K562 (cell line): ENCODE data around the gene DBNDD1. TPM values are rescaled to one million over a fixed set of nuclear protein-coding genes. Genes with fewer than 3 reads are reported as not detected.

ENCODE experiments used
- CREBBP ChIP-seq: IDR thresholded peaks from one replicate; pipeline ENCODE4 v1.6.1; 2012; ENCODE audit warnings: low read depth, mild to moderate bottlenecking, control low read depth, inconsistent platforms, low read length
- FOSL1 ChIP-seq: fragments of 200-800 bp; sonication (Bioruptor generic); conservative IDR thresholded peaks from 2 replicates; pipeline ENCODE4 v1.6.1; 2016; ENCODE audit warnings: missing genetic modification characterization, missing compliant biosample characterization
- GTF2E2 ChIP-seq: fragments of 200-800 bp; sonication (Bioruptor generic); IDR thresholded peaks from 2 replicates; pipeline ENCODE4 v1.6.1; 2016; ENCODE audit warnings: missing genetic modification characterization, missing compliant biosample characterization
- HDGF ChIP-seq: fragments of 450-650 bp; IDR thresholded peaks from 2 replicates; pipeline ENCODE4 v1.6.1; 2016
- LEF1 ChIP-seq: fragments of 450-650 bp; IDR thresholded peaks from 2 replicates; pipeline ENCODE4 v1.6.1; 2016; ENCODE audit warnings: mild to moderate bottlenecking
- MXI1 ChIP-seq: IDR thresholded peaks from 2 replicates; pipeline ENCODE4 v1.6.1; 2011; ENCODE audit warnings: low read depth, mild to moderate bottlenecking, improper control_type of control experiment, low read length
- NBN ChIP-seq: fragments of 450-650 bp; IDR thresholded peaks from 2 replicates; pipeline ENCODE4 v1.6.1; 2016; ENCODE audit warnings: low read depth, mild to moderate bottlenecking
- NR1H2 ChIP-seq: sonication (generic); formaldehyde crosslinking; IDR thresholded peaks from 2 replicates; pipeline ENCODE4 v1.4.0; 2020; ENCODE audit warnings: mild to moderate bottlenecking, missing genetic modification reagents
- POLR2AphosphoS2 ChIP-seq: IDR thresholded peaks from 2 replicates; pipeline ENCODE4 v1.6.1; 2012; ENCODE audit warnings: low read length, improper control_type of control experiment
- POLR2AphosphoS5 ChIP-seq: IDR thresholded peaks from 2 replicates; pipeline ENCODE4 v1.6.1; 2011; ENCODE audit warnings: mild to moderate bottlenecking, low read depth, low read length, moderate library complexity; ENCODE audit not compliant: control insufficient read depth, insufficient read depth
- POLR2B ChIP-seq: fragments of 450-650 bp; IDR thresholded peaks from 2 replicates; pipeline ENCODE4 v1.6.1; 2018; ENCODE audit warnings: low read depth; ENCODE audit not compliant: partially characterized antibody
- RB1 ChIP-seq: fragments of 450-650 bp; IDR thresholded peaks from 2 replicates; pipeline ENCODE4 v1.6.1; 2017; ENCODE audit warnings: low read depth, mild to moderate bottlenecking
- TEAD1 ChIP-seq, 2 experiments: fragments of 450-650 bp in 1 of 2; sonication (generic) in 1 of 2; formaldehyde crosslinking; IDR thresholded peaks; 2 replicates each; pipeline versions ENCODE4 v1.4.0 to v1.8.0; 2020 to 2022; ENCODE audit warnings: mild to moderate bottlenecking in 2 of 2, missing genetic modification reagents in 1 of 2
- TEAD4 ChIP-seq, 2 experiments: sonication (generic) in 1 of 2; formaldehyde crosslinking in 1 of 2; IDR thresholded peaks; 2 replicates each; pipeline versions ENCODE4 v1.6.1 to v1.8.0; 2012 to 2022; ENCODE audit warnings: borderline replicate concordance in 1 of 2, inconsistent platforms in 1 of 2, low read length in 1 of 2, mild to moderate bottlenecking in 1 of 2, missing genetic modification reagents in 1 of 2
- ZFP1 ChIP-seq: fragments of 450-650 bp; formaldehyde crosslinking; IDR thresholded peaks from 2 replicates; pipeline ENCODE4 v1.4.0; 2020; ENCODE audit warnings: mild to moderate bottlenecking, mixed read lengths
- ZKSCAN3 ChIP-seq: fragments of 250-450 bp; sonication (Bioruptor Pico); IDR thresholded peaks from 2 replicates; pipeline ENCODE4 v1.4.0; 2020
- ZNF76 ChIP-seq: fragments of 250-450 bp; sonication (Bioruptor Pico); IDR thresholded peaks from 2 replicates; pipeline ENCODE4 v1.4.0; 2020; ENCODE audit warnings: mild to moderate bottlenecking, moderate library complexity, borderline replicate concordance
- polyA plus RNA-seq, 8 experiments: library from polyadenylated mRNA; depleted of rRNA in 4 of 8; stranded (reverse) in 5 of 8; unstranded in 3 of 8; fragments of >200 nt; fragmentation: Nextera tagmentation in 2 of 8; fragmentation: Illumina TruSeq in 1 of 8; extraction: Ambion mirVana in 2 of 8; extraction: Trizol in 1 of 8; gene quantifications; 2 replicates each; pipeline versions ENCODE4 v1.2.1 to v1.2.3, GENCODE V29; 2011 to 2014; ENCODE audit warnings: inconsistent platforms in 1 of 8, missing spikeins in 1 of 8
- total RNA-seq, 7 experiments: library from RNA; depleted of rRNA in 6 of 7; stranded (reverse); fragments of >200 nt in 6 of 7; fragmentation: Illumina TruSeq in 2 of 7; extraction: Trizol in 2 of 7; gene quantifications; 2 replicates each; pipeline versions ENCODE4 v1.2.1 to v1.2.3, GENCODE V29; 2011 to 2021; ENCODE audit warnings: low replicate concordance in 1 of 7
- TF ChIP-seq, protein P1 (sequence below), 2 experiments: IDR thresholded peaks; 2 replicates each; pipeline ENCODE4 v1.6.1; 2012; ENCODE audit warnings: improper control_type of control experiment in 2 of 2, low read depth in 2 of 2, low read length in 2 of 2, borderline replicate concordance in 1 of 2
- TF ChIP-seq, protein P2 (sequence below): fragments of 450-650 bp; formaldehyde crosslinking; IDR thresholded peaks from 2 replicates; pipeline ENCODE4 v1.4.0; 2022; ENCODE audit warnings: missing genetic modification characterization
- TF ChIP-seq, protein P3 (sequence below): fragments of 450-650 bp; IDR thresholded peaks from 2 replicates; pipeline ENCODE4 v1.6.1; 2016; ENCODE audit warnings: low read depth, mild to moderate bottlenecking, moderate library complexity
- TF ChIP-seq, protein P4 (sequence below), 3 experiments: fragments of 200-800 bp in 1 of 3; sonication (Bioruptor generic) in 1 of 3; sonication (generic) in 1 of 3; formaldehyde crosslinking in 1 of 3; IDR thresholded peaks; 2 replicates each; pipeline versions ENCODE4 v1.6.1 to v1.8.0; 2016 to 2022; ENCODE audit warnings: mild to moderate bottlenecking in 2 of 3, missing compliant biosample characterization in 2 of 3, missing genetic modification characterization in 2 of 3, missing genetic modification reagents in 1 of 3

The DBNDD1 gene
- total and polyA plus RNA-seq, 9 of the 15 experiments (the other 6 are each of a cell fraction or from before 2014, with no cell fraction given): 0.55 to 13.0 (median 5.8) TPM

DNA sequence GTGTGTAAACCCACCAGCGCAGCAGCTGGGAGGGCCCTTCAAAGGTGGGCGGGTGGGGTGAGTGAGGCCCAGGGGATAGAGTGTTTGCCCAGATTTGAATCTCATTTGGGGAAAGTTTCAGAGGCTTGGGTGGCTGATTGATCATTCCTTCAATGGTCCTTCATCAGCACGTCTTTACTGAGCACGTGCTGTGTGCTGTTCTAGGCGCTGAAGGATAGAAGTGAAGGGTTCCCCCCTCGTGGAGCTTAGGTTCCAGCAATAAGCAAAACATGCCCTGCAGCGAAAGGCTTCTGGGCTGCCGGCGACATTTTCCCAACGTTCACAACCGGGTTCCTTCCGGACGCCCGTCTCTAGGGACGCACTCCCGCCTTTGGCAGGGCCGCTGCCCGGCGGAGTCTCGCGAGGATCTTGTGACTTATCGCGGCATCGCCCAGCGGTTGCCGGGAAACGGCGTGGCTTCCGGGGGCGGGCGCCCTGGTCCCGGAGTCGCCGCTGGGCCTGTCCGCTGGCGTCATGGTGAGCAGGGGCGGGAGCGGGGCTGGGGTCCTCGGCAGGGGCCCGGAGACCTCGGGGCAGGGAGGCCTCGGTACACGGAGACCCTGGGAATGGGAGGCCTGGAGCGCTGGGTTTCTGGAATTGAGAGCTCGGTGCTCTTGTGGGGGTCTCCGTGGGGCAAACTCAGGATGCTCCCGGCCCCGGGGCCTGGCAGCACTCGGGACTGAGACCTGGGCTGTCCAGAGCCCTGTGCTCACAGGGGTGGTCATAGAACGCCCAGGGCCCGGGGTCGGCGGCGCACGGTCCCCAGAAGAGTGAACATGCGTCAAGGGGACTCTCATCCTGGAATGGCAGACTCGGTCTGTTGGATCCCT lies 3.2 kb upstream of the DBNDD1 start (continued):
- 0 out of 2 replicates have a peak, but pooled peaks have one; percentile 24 for TF ChIP-seq TEAD4 (IDR thresholded peaks at IDR 0.05; ENCODE audit: low read length)
- no peak for TF ChIP-seq TEAD4 (CRISPR knock-in tag; IDR thresholded peaks at IDR 0.05; ENCODE audit: borderline replicate concordance)
- no peak for TF ChIP-seq ZNF76 (CRISPR knock-in tag)
- TF ChIP-seq, protein P1, sequence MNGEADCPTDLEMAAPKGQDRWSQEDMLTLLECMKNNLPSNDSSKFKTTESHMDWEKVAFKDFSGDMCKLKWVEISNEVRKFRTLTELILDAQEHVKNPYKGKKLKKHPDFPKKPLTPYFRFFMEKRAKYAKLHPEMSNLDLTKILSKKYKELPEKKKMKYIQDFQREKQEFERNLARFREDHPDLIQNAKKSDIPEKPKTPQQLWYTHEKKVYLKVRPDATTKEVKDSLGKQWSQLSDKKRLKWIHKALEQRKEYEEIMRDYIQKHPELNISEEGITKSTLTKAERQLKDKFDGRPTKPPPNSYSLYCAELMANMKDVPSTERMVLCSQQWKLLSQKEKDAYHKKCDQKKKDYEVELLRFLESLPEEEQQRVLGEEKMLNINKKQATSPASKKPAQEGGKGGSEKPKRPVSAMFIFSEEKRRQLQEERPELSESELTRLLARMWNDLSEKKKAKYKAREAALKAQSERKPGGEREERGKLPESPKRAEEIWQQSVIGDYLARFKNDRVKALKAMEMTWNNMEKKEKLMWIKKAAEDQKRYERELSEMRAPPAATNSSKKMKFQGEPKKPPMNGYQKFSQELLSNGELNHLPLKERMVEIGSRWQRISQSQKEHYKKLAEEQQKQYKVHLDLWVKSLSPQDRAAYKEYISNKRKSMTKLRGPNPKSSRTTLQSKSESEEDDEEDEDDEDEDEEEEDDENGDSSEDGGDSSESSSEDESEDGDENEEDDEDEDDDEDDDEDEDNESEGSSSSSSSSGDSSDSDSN (IDR thresholded peaks at IDR 0.05; ENCODE audit: borderline replicate concordance in 1 of 2, low read depth in 2 of 2, low read length in 2 of 2): no peak
- TF ChIP-seq LEF1: no peak
- TF ChIP-seq POLR2AphosphoS2: 0 out of 2 replicates have a peak, but pooled peaks have one; percentile 42
- TF ChIP-seq ZKSCAN3: no peak
- no peak for TF ChIP-seq NBN
- TF ChIP-seq, protein P2, sequence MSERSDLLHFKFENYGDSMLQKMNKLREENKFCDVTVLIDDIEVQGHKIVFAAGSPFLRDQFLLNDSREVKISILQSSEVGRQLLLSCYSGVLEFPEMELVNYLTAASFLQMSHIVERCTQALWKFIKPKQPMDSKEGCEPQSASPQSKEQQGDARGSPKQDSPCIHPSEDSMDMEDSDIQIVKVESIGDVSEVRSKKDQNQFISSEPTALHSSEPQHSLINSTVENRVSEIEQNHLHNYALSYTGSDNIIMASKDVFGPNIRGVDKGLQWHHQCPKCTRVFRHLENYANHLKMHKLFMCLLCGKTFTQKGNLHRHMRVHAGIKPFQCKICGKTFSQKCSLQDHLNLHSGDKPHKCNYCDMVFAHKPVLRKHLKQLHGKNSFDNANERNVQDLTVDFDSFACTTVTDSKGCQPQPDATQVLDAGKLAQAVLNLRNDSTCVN (CRISPR knock-in tag): no peak
- peak; percentile 58; the same call in 1 of the 2 replicates for TF ChIP-seq GTF2E2 (tag)
- no peak for TF ChIP-seq HDGF
- TF ChIP-seq RB1: peak; percentile 86
- 0 out of 2 replicates have a peak, but pooled peaks have one; percentile 29 for TF ChIP-seq NR1H2 (CRISPR knock-in tag)
- TF ChIP-seq, protein P3, sequence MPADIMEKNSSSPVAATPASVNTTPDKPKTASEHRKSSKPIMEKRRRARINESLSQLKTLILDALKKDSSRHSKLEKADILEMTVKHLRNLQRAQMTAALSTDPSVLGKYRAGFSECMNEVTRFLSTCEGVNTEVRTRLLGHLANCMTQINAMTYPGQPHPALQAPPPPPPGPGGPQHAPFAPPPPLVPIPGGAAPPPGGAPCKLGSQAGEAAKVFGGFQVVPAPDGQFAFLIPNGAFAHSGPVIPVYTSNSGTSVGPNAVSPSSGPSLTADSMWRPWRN: no peak
- peak; percentile 92 for TF ChIP-seq MXI1
- no peak for TF ChIP-seq CREBBP
- TF ChIP-seq POLR2B: peak; percentile 62
- TF ChIP-seq FOSL1: no peak
- no peak for TF ChIP-seq ZFP1
- TF ChIP-seq, protein P4, sequence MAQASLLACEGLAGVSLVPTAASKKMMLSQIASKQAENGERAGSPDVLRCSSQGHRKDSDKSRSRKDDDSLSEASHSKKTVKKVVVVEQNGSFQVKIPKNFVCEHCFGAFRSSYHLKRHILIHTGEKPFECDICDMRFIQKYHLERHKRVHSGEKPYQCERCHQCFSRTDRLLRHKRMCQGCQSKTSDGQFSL (CRISPR knock-in tag; IDR thresholded peaks at IDR 0.05): no peak
- TF ChIP-seq, protein P4 (tag; IDR thresholded peaks at IDR 0.05): no peak
- TF ChIP-seq POLR2AphosphoS5: peak; percentile 74
- 0 out of 4 replicates have a peak, but pooled peaks of 1 of the 2 experiments have one; percentile 48 for TF ChIP-seq TEAD1 (CRISPR knock-in tag; IDR thresholded peaks at IDR 0.05)
